Neural cell (in vitro differentiated cells): ENCODE results near the gene MCTP2. TPM values are rescaled to one million over a fixed set of nuclear protein-coding genes. Genes with fewer than 3 reads are reported as not detected.

Experiments
- H2AFZ ChIP-seq: fragments of 200-600, 300-800 bp; sonication (generic), shearing (Covaris generic); 2 replicates; pipeline ENCODE4 v1.6.0; 2014; ENCODE audit warnings: low read depth, mild to moderate bottlenecking, antibody characterized with exemption, low read length, moderate library complexity
- H3F3A ChIP-seq: fragments of 200-600 bp; shearing (Covaris generic); 2 replicates; pipeline ENCODE4 v1.6.1; 2016; ENCODE audit warnings: mild to moderate bottlenecking, moderate library complexity, mixed read lengths, antibody characterized with exemption, low read length; ENCODE audit not compliant: insufficient read depth, poor library complexity, severe bottlenecking
- H3K27ac ChIP-seq: fragments of 200-600, 300-800 bp; sonication (generic), shearing (Covaris generic); 2 replicates; pipeline ENCODE4 v1.5.1; 2014; ENCODE audit warnings: mild to moderate bottlenecking, low read length, moderate library complexity
- H3K27me3 ChIP-seq: fragments of 300-800, 200-600 bp; sonication (generic), shearing (Covaris generic); 2 replicates; pipeline ENCODE4 v1.6.0; 2014; ENCODE audit warnings: mild to moderate bottlenecking, low read depth, low read length, moderate library complexity; ENCODE audit not compliant: insufficient read depth
- H3K36me3 ChIP-seq: fragments of 300-800, 200-600 bp; sonication (generic), shearing (Covaris generic); 2 replicates; pipeline ENCODE4 v1.5.1; 2014; ENCODE audit warnings: mild to moderate bottlenecking, antibody characterized with exemption, low read length, moderate library complexity; ENCODE audit not compliant: insufficient read depth
- H3K4me2 ChIP-seq: fragments of 300-800, 200-600 bp; sonication (generic), shearing (Covaris generic); 2 replicates; pipeline ENCODE4 v1.6.0; 2014; ENCODE audit warnings: mild to moderate bottlenecking, low read length
- H3K4me3 ChIP-seq: fragments of 300-800, 200-600 bp; sonication (generic), shearing (Covaris generic); 2 replicates; pipeline ENCODE4 v1.5.1; 2014; ENCODE audit warnings: mild to moderate bottlenecking, low read length, moderate library complexity
- H3K79me2 ChIP-seq: fragments of 200-600 bp; shearing (Covaris generic); replicated peaks from 2 replicates; pipeline ENCODE4 v1.6.0; 2014; ENCODE audit warnings: mild to moderate bottlenecking, low read length, moderate library complexity; ENCODE audit not compliant: insufficient read depth
- H3K9ac ChIP-seq: fragments of 300-800, 200-600 bp; sonication (generic), shearing (Covaris generic); 2 replicates; pipeline ENCODE4 v1.6.1; 2016; ENCODE audit warnings: mild to moderate bottlenecking, low read length, mixed read lengths
- H3K9me2 ChIP-seq: fragments of 200-600 bp; shearing (Covaris generic); 2 replicates; pipeline ENCODE4 v1.6.1; 2016; ENCODE audit warnings: mild to moderate bottlenecking, low read length, mixed read lengths; ENCODE audit not compliant: insufficient read depth
- H3K9me3 ChIP-seq: fragments of 200-600, 300-800 bp; sonication (generic), shearing (Covaris generic); 2 replicates; pipeline ENCODE4 v1.6.1; 2016; ENCODE audit warnings: mild to moderate bottlenecking, mixed run types, low read length, moderate library complexity, mixed read lengths
- H4K20me1 ChIP-seq: fragments of 200-600 bp; shearing (Covaris generic); 2 replicates; pipeline ENCODE4 v1.6.1; 2016; ENCODE audit warnings: mild to moderate bottlenecking, mixed run types; ENCODE audit not compliant: insufficient read depth
- CTCF ChIP-seq: fragments of 450-650 bp; IDR thresholded peaks from 2 replicates; pipeline ENCODE4 v1.5.1; 2014; ENCODE audit warnings: antibody characterized with exemption, mild to moderate bottlenecking, moderate library complexity; ENCODE audit not compliant: poor library complexity, severe bottlenecking
- EP300 ChIP-seq: fragments of 450-650 bp; conservative IDR thresholded peaks from 2 replicates; pipeline ENCODE4 v1.6.1; 2014; ENCODE audit warnings: antibody characterized with exemption, mild to moderate bottlenecking, moderate library complexity; ENCODE audit not compliant: poor library complexity, severe bottlenecking
- EZH2 ChIP-seq: fragments of 200-600, 300-800 bp; shearing (Covaris generic), sonication (generic); IDR thresholded peaks from 2 replicates; pipeline ENCODE4 v1.6.1; 2014; ENCODE audit warnings: antibody characterized with exemption, low read length, borderline replicate concordance, mild to moderate bottlenecking; ENCODE audit not compliant: insufficient read depth, poor library complexity, severe bottlenecking
- MXI1 ChIP-seq: fragments of 450-650 bp; conservative IDR thresholded peaks from 2 replicates; pipeline ENCODE4 v1.6.1; 2014; ENCODE audit warnings: antibody characterized with exemption, mild to moderate bottlenecking; ENCODE audit not compliant: poor library complexity, severe bottlenecking
- POLR2AphosphoS5 ChIP-seq: IDR thresholded peaks from 2 replicates; pipeline ENCODE4 v1.6.1; 2012
- RAD21 ChIP-seq: fragments of 450-650 bp; conservative IDR thresholded peaks from 2 replicates; pipeline ENCODE4 v1.6.1; 2014; ENCODE audit warnings: antibody characterized with exemption, mild to moderate bottlenecking, moderate library complexity
- REST ChIP-seq: IDR thresholded peaks from 2 replicates; pipeline ENCODE4 v1.6.1; 2012; ENCODE audit warnings: borderline replicate concordance
- SMC3 ChIP-seq: fragments of 450-650 bp; conservative IDR thresholded peaks from 2 replicates; pipeline ENCODE4 v1.6.1; 2014; ENCODE audit warnings: antibody characterized with exemption, mild to moderate bottlenecking, moderate library complexity; ENCODE audit not compliant: poor library complexity
- TAF1 ChIP-seq: IDR thresholded peaks from 2 replicates; pipeline ENCODE4 v1.6.1; 2012; ENCODE audit warnings: low read depth
- polyA plus RNA-seq: library from polyadenylated mRNA; depleted of rRNA; stranded (reverse); fragments of >200 nt; gene quantifications from 2 replicates; pipeline ENCODE4 v1.2.3, GENCODE V29; 2014

The MCTP2 gene
- polyA plus RNA-seq, 1 donor from 2014 or later, result not detected

GRCh38 chr15:94476686-94477085 is 245.3 kb downstream of the MCTP2 start:
- Histone ChIP-seq H2AFZ (no peak overlapping the region), H3K27ac (no peak overlapping the region), H4K20me1 (no peaks in the 10 kb centered on the region), H3K9ac (no peak overlapping the region), H3K4me3 (no peak overlapping the region), H3K9me3 (no peaks in the 10 kb centered on the region), H3K36me3 (no peaks in the 10 kb centered on the region), H3F3A (no peaks in the 10 kb centered on the region), H3K27me3 (no peaks in the 10 kb centered on the region), H3K9me2 (no peaks in the 10 kb centered on the region), H3K79me2 (no peaks in the 10 kb centered on the region), H3K4me2 (no peak overlapping the region)
- TF ChIP-seq EP300 (no peak), MXI1 (no peak), POLR2AphosphoS5 (no peak), RAD21 (no peak), TAF1 (no peak), SMC3 (no peak), REST (no peak), EZH2 (no peak), CTCF (no peak)

- H3K27ac ChIP-seq, result no peak overlapping the region
Measured at GRCh38 chr15:94477913-94478553, 246.7 kb downstream of the MCTP2 start.

More at GRCh38 chr15:94477913-94478553, 246.7 kb downstream of the MCTP2 start:
- H3F3A ChIP-seq, result no peaks in the 10 kb centered on the region
- no peaks in the 10 kb centered on the region for H3K9me3 ChIP-seq
- TF ChIP-seq RAD21 (no peak), EZH2 (no peak), EP300 (no peak), POLR2AphosphoS5 (no peak), REST (no peak), SMC3 (no peak), TAF1 (no peak), MXI1 (no peak), CTCF (no peak)
- no peaks in the 10 kb centered on the region for H3K36me3 ChIP-seq
- H3K9me2 ChIP-seq, result no peaks in the 10 kb centered on the region
- no peak overlapping the region for H2AFZ ChIP-seq
- H4K20me1 ChIP-seq, result no peaks in the 10 kb centered on the region
- H3K9ac ChIP-seq, result no peak overlapping the region
- H3K27me3 ChIP-seq, result no peaks in the 10 kb centered on the region
- H3K4me3 ChIP-seq, result no peak overlapping the region
- H3K4me2 ChIP-seq, result no peak overlapping the region
- no peaks in the 10 kb centered on the region for H3K79me2 ChIP-seq
